CD4-positive, alpha-beta T cell (primary cell): ENCODE measurements around the gene ANKZF1. TPM values are rescaled to one million over a fixed set of nuclear protein-coding genes. Genes with fewer than 3 reads are reported as not detected.
"Not testable (repeated sequence)": the region's sequence is repeated elsewhere in the genome, so short reads cannot be mapped to it uniquely, and the experiment has no call there.

Experiments
- ATAC-seq: fragments of 200-7000 bp; cut with Tn5 transposase; one replicate; pipeline ENCODE4 v1.10.0; 2022; ENCODE audit warnings: mild to moderate bottlenecking; ENCODE audit not compliant: poor library complexity
- CTCF ChIA-PET: fragments of 350-600 bp; sonication (Branson Sonifier 250); formaldehyde crosslinking; loops from one replicate; lab custom pipeline; 2021; ENCODE audit warnings: antibody characterized with exemption, inconsistent platforms; lab: Charles Lee
- POLR2A ChIA-PET: fragments of 350-600 bp; sonication (Branson Sonifier 250); formaldehyde crosslinking; loops from one replicate; lab custom pipeline; 2021; ENCODE audit warnings: antibody characterized with exemption, inconsistent platforms; lab: Charles Lee
- DNase-seq, 14 experiments: peaks; one replicate each; pipeline ENCODE4 v3.0.0-alpha.2; 2013 to 2020; ENCODE audit warnings: mixed read lengths in 2 of 14
- H3K27ac ChIP-seq, 2 donors: one replicate each; pipeline versions ENCODE4 v1.5.1 to v1.7.0; 2013; ENCODE audit warnings: low read length in 2 of 2, low read depth in 1 of 2, mild to moderate bottlenecking in 1 of 2
- H3K27me3 ChIP-seq, 2 experiments: 1 replicate in 1 of 2; 2 replicates in 1 of 2; pipeline versions ENCODE4 v1.6.1 to v1.7.0; 2013; ENCODE audit warnings: low read length in 2 of 2, control low read depth in 1 of 2, mild to moderate bottlenecking in 1 of 2, moderate library complexity in 1 of 2; ENCODE audit not compliant: insufficient read depth in 2 of 2, control insufficient read depth in 1 of 2
- H3K36me3 ChIP-seq: one replicate; pipeline ENCODE4 v1.6.1; 2013; ENCODE audit warnings: low read length, control low read depth; ENCODE audit not compliant: insufficient read depth
- H3K4me1 ChIP-seq: one replicate; pipeline ENCODE4 v1.6.1; 2013; ENCODE audit warnings: low read length, control low read depth; ENCODE audit not compliant: insufficient read depth
- H3K4me3 ChIP-seq: one replicate; pipeline ENCODE4 v1.5.1; 2013; ENCODE audit warnings: mild to moderate bottlenecking, low read length, moderate library complexity
- H3K9me3 ChIP-seq, 2 experiments: 1 replicate in 1 of 2; 2 replicates in 1 of 2; pipeline versions ENCODE4 v1.6.1 to v1.7.0; 2013; ENCODE audit warnings: low read length in 2 of 2, mild to moderate bottlenecking in 2 of 2, control low read depth in 1 of 2, moderate library complexity in 1 of 2; ENCODE audit not compliant: control insufficient read depth in 1 of 2, insufficient read depth in 1 of 2
- H3K27ac Mint-ChIP-seq: one replicate; pipeline ENCODE4 v1.8.0; 2020; ENCODE audit warnings: mixed read lengths
- H3K27me3 Mint-ChIP-seq: one replicate; pipeline ENCODE4 v1.8.0; 2021; ENCODE audit warnings: mixed read lengths
- H3K36me3 Mint-ChIP-seq: one replicate; pipeline ENCODE4 v1.8.0; 2021; ENCODE audit warnings: low read depth, mixed read lengths
- H3K4me1 Mint-ChIP-seq: one replicate; pipeline ENCODE4 v1.8.0; 2021; ENCODE audit warnings: low read depth, mixed read lengths
- H3K4me3 Mint-ChIP-seq: one replicate; pipeline ENCODE4 v1.8.0; 2020; ENCODE audit warnings: mild to moderate bottlenecking, mixed read lengths
- H3K9me3 Mint-ChIP-seq: one replicate; pipeline ENCODE4 v1.8.0; 2020; ENCODE audit warnings: mixed read lengths
- CTCF ChIP-seq: fragments of 200-600 bp; IDR thresholded peaks from one replicate; pipeline ENCODE4 v1.8.0; 2022; ENCODE audit warnings: antibody characterized with exemption, mild to moderate bottlenecking
- intact Hi-C, 2 experiments: fragments of 100-400 bp; cut with DNase I in 1 of 2; cut with micrococcal nuclease in 1 of 2; formaldehyde crosslinking; loops; one replicate each; pipeline versions ENCODE4 v1.15.1 to v1.9.0; 2023 to 2025; cut with DNase I, micrococcal nuclease
- total RNA-seq, 174 experiments: library from RNA in 2 of 174; stranded (reverse) in 2 of 174; gene quantifications; one replicate each; pipeline ENCODE4 v1.2.3 and lab custom pipeline; 2021 to 2026

ANKZF1 gene
- total RNA-seq, 2 experiments from 2014 or later, result 128 to 135 TPM

DNA sequence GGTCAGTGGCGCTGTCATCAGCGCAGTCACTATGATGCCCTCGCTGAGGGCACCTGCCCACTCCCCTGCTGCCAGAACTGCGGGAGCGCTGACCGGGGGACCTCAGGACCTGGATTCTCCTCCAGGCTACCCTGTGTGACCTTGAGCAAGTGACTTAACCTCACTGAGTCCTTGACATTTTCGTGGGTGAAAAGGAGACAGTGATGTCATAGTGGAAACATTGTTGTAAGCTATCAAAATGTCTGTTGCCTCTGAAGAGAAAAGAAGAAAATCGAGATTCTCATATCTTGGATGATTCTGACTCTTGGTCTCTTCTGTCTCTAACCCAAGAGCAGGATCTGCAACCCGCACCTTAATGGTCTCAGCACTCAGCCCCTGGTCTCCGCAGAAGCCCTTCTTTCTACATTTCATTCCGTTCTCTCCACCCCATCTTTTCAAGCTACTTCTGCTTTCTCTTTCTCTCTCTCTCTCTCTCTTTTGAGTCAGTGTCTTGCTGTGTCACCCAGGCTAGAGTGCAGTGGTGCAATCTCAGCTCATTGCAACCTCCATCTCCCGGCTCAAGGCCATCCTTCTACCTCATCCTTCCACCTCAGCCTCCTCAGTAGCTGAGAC lies 25.1 kb downstream of the ANKZF1 start:
- intact Hi-C loops, result loop anchor here (1.0 to 10.0 kb wide), 3 partner anchors 25 to 690 kb away; partner anchors contain the start of genes ABCB6 (in 2 of the 2), ANKZF1 (in 1 of the 2), ATG9A (in 1 of the 2) and CNOT9 (in 1 of the 2)
- peak overlapping the region; percentile 61 to 87 for H3K27ac ChIP-seq
- Mint-ChIP-seq H3K27ac (peak overlapping the region; percentile 96), H3K27me3 (no peaks in the 10 kb centered on the region), H3K4me1 (peaks cover 42% of the 10 kb centered on the region), H3K36me3 (peaks cover 46% of the 10 kb centered on the region), H3K9me3 (no peaks in the 10 kb centered on the region), H3K4me3 (peak overlapping the region; percentile 88)
- H3K27me3 ChIP-seq, result no peaks in the 10 kb centered on the region
- ChIA-PET CTCF (interaction anchor here (1.0 to 8.4 kb wide), 9 partner anchors 20 to 134 kb away, joined by 3 to 97 read pairs (median 5); partner anchors contain the start of genes ANKZF1, ATG9A, DNAJB2 and DNPEP), POLR2A (interaction anchor here (0.6 to 10.1 kb wide), 18 partner anchors 9 to 968 kb away, joined by 3 to 202 read pairs (median 14); partner anchors contain the start of genes ABCB6, ANKZF1, ATG9A and CNPPD1)
- no peak for TF ChIP-seq CTCF
- H3K4me3 ChIP-seq, result peak overlapping the region; percentile 88
- peak in 10 of 14 experiments; percentile 9 to 78 (median 35) for DNase-seq
- peak; percentile 44 for ATAC-seq
- peaks cover 42% of the 10 kb centered on the region for H3K4me1 ChIP-seq
- H3K36me3 ChIP-seq, result peaks cover 23% of the 10 kb centered on the region
- H3K9me3 ChIP-seq, result no peaks in the 10 kb centered on the region

DNA sequence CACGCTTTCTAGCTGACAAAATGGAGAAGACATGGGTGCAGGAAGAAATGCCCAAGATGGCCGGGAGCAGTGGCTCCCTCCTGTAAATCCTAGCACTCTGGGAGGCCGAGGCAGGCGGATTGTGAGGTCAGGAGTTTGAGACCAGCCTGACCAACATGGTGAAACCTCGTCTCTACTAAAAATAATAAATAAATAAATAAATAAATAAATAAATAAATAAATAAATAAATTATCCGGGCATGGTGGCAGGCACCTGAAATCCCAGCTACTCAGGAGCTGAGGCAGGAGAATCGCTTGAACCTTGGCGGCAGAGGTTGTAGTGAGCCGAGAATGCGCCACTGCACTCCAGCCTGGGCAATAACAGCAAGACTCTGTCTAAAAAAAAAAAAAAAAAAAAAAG lies 29.3 kb downstream of the ANKZF1 start:
- peaks cover 11% of the 10 kb centered on the region for H3K4me1 Mint-ChIP-seq
- intact Hi-C loops, result loop anchor here in 1 of 2 experiments (10.0 kb wide), 1 partner anchor 694 kb away; the partner anchor contains the start of genes CNOT9 and USP37
- H3K27ac Mint-ChIP-seq, H3K36me3 Mint-ChIP-seq, H3K27ac ChIP-seq, H3K9me3 Mint-ChIP-seq, DNase-seq, ATAC-seq, H3K4me3 Mint-ChIP-seq, H3K9me3 ChIP-seq, H3K36me3 ChIP-seq, H3K4me3 ChIP-seq, H3K27me3 Mint-ChIP-seq, H3K27me3 ChIP-seq: not testable (repeated sequence)
- ChIA-PET POLR2A (interaction anchor here (0.9 kb wide), 1 partner anchor 20 kb away, joined by 4 read pairs; the partner anchor contains the start of gene DNAJB2), CTCF (interaction anchor here (0.7 to 8.4 kb wide), 2 partner anchors 20 to 586 kb away, joined by 5 to 50 read pairs; partner anchors contain the start of gene DNAJB2)
- H3K4me1 ChIP-seq, result peaks cover 11% of the 10 kb centered on the region

- Histone ChIP-seq H3K27me3 (no peaks in the 10 kb centered on the region), H3K9me3 (no peaks in the 10 kb centered on the region), H3K27ac (no peak overlapping the region), H3K4me3 (no peak overlapping the region), H3K36me3 (no peaks in the 10 kb centered on the region), H3K4me1 (no peaks in the 10 kb centered on the region)
- ChIA-PET CTCF (interaction anchor here (2.4 to 2.5 kb wide), 2 partner anchors 16 to 34 kb away, joined by 7 to 8 read pairs; no protein-coding TSS in a partner anchor), POLR2A (interaction anchor here (0.8 to 1.2 kb wide), 5 partner anchors 9 to 18 kb away, joined by 3 to 5 read pairs (median 3); partner anchors contain the start of genes DNAJB2, GLB1L, STK16 and TUBA4B)
- no peak for ATAC-seq
- Mint-ChIP-seq H3K27me3 (no peaks in the 10 kb centered on the region), H3K36me3 (no peaks in the 10 kb centered on the region), H3K4me1 (no peaks in the 10 kb centered on the region), H3K4me3 (no peak overlapping the region), H3K27ac (no peak overlapping the region), H3K9me3 (no peaks in the 10 kb centered on the region)
- no peak for TF ChIP-seq CTCF
- no peak for DNase-seq
- intact Hi-C loops, result no loop called here
Observed at GRCh38 chr2:219261024-219261855, 31.6 kb downstream of the ANKZF1 start.
